Measurements from ENCODE around the gene DCAF11. TPM values are rescaled to one million over a fixed set of nuclear protein-coding genes. Genes with fewer than 3 reads are reported as not detected.

Gene DCAF11
- total and polyA plus RNA-seq, 2 experiments from 2014 or later = 29.1 to 59.8 TPM

DNA sequence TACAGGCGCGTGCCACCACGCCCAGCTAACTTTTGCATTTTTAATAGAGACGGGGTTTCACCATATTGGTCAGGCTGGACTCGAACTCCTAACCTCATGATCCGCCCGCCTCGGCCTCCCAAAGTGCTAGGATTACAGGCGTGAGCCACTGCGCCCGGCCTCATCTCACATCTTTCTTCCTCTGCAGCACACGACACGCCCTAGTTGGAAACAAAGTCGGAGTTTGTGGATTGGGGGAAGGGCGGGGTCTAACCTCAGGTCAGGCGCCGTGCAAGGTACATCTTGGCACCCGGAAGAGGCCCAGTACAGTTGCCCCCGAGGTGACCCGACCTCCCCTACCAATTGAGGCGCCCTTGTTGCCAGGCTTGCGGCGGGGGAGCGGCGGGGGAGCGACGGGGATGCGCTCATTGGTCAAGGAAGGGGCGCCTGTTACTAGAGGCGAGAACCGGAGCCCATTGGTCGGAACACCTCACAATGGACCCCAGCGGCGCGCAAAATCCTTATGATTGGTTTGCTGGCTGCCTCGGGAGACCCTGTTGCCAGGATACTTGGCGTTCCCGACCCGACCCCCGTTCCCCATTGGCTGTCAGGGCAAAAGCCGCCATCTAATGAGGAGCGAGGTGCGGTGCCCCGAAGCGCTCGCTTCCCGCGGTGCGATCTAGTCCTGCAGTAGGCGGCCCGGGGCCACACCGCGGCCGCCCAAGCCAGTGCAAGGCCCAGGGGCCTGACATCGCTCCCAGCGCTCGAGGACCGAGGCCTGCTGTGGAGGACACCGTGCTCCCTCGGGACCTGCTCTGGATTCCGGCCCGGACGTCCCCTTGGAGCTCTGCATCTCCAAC is 57.1 kb downstream of the DCAF11 start, which contains the start of gene REC8:
REC8 (plus strand) TSS at position 659 of the 839 bp plus-strand sequence. CDS start 473 bp downstream, outside the sequence.
- no peak for DNase-seq
- TF ChIP-seq EZH2 (IDR thresholded peaks at IDR 0.05; ENCODE audit: insufficient read depth, poor library complexity, severe bottlenecking) (no peak), EZH2phosphoT487 (IDR thresholded peaks at IDR 0.05; ENCODE audit: insufficient read depth, low read depth) (no peak)
- H3K9me2 ChIP-seq (ENCODE audit: insufficient read depth) = no peaks in the 10 kb centered on the region
- no peaks in the 10 kb centered on the region for H3K9me3 ChIP-seq (ENCODE audit: low read depth)
- no peaks in the 10 kb centered on the region for H3K4me1 ChIP-seq (ENCODE audit: insufficient read depth)
- no peaks in the 10 kb centered on the region for H4K20me1 ChIP-seq (ENCODE audit: insufficient read depth)
- no peaks in the 10 kb centered on the region for H3K79me2 ChIP-seq (ENCODE audit: insufficient read depth)
- H3K27me3 ChIP-seq (replicated peaks; ENCODE audit: insufficient read depth) = no peaks in the 10 kb centered on the region
- H3K27ac ChIP-seq = no peak within 1 kb of the TSS
- 35 to 41% methylated on average over 55 to 59 of the region's 63 CpGs for WGBS, 2 experiments (ENCODE audit: low coverage in 1 of 2, low lambda C conversion rate in 2 of 2, missing lambda C conversion rate in 2 of 2)
- H3K9ac ChIP-seq = no peak within 1 kb of the TSS
- H2AFZ ChIP-seq = no peak within 1 kb of the TSS
- no peak within 1 kb of the TSS for H3K4me3 ChIP-seq
- H3K4me2 ChIP-seq (ENCODE audit: unreplicated experiment) = no peak within 1 kb of the TSS
- in situ Hi-C loops (cut with MboI) = no loop called here
- peaks cover 11% of the 10 kb centered on the region for H3K36me3 ChIP-seq (ENCODE audit: low read depth)
- H3F3A ChIP-seq (ENCODE audit: insufficient read depth) = no peaks in the 10 kb centered on the region; the same call in 1 of the 2 replicates

DNA sequence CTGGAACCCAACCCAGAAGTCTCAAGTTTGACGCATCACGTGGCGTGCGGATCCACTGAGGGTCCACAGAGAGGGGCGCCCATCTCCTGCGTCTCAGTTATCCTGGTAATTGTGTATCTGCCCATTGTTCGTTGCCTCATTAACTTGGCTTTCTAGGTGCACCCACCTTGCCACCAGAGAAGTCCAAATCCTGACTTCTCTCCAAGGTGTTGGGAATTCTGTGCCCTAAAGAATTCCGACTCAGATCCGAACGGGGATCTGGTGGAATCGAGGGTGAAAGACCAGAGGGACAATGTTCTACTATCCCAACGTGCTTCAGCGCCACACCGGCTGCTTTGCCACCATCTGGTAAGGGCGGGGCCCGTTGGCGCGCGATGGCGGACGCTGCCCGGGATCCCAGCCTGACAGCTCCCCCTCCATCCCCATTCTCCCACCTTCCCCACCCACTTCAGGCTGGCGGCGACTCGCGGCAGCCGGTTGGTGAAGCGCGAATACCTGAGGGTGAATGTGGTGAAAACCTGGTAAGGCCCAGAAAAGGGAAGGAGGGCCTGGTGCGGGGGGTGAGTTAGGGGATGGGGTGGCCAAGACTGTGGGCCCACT is 57.8 kb downstream of the DCAF11 start:
- no peaks in the 10 kb centered on the region for H4K20me1 ChIP-seq (ENCODE audit: insufficient read depth)
- no peak for DNase-seq
- no peaks in the 10 kb centered on the region for H3K9me3 ChIP-seq (ENCODE audit: low read depth)
- 58 to 74% methylated on average over 24 to 30 of the region's 30 CpGs for WGBS, 2 experiments (ENCODE audit: low coverage in 1 of 2, low lambda C conversion rate in 2 of 2, missing lambda C conversion rate in 2 of 2)
- H3K9me2 ChIP-seq (ENCODE audit: insufficient read depth) = no peaks in the 10 kb centered on the region
- no peaks in the 10 kb centered on the region; the same call in 1 of the 2 replicates for H3F3A ChIP-seq (ENCODE audit: insufficient read depth)
- in situ Hi-C loops (cut with MboI) = no loop called here
- H3K27me3 ChIP-seq (replicated peaks; ENCODE audit: insufficient read depth) = no peaks in the 10 kb centered on the region
- H3K27ac ChIP-seq = no peak overlapping the region
- no peak overlapping the region for H3K4me3 ChIP-seq
- no peak overlapping the region for H3K9ac ChIP-seq
- no peak overlapping the region for H3K4me2 ChIP-seq (ENCODE audit: unreplicated experiment)
- H2AFZ ChIP-seq = no peak overlapping the region
- TF ChIP-seq EZH2phosphoT487 (IDR thresholded peaks at IDR 0.05; ENCODE audit: insufficient read depth, low read depth) = no peak
- no peak for TF ChIP-seq EZH2 (IDR thresholded peaks at IDR 0.05; ENCODE audit: insufficient read depth, poor library complexity, severe bottlenecking)
- H3K4me1 ChIP-seq (ENCODE audit: insufficient read depth) = no peaks in the 10 kb centered on the region
- peaks cover 9% of the 10 kb centered on the region for H3K36me3 ChIP-seq (ENCODE audit: low read depth)
- H3K79me2 ChIP-seq (ENCODE audit: insufficient read depth) = no peaks in the 10 kb centered on the region

DNA sequence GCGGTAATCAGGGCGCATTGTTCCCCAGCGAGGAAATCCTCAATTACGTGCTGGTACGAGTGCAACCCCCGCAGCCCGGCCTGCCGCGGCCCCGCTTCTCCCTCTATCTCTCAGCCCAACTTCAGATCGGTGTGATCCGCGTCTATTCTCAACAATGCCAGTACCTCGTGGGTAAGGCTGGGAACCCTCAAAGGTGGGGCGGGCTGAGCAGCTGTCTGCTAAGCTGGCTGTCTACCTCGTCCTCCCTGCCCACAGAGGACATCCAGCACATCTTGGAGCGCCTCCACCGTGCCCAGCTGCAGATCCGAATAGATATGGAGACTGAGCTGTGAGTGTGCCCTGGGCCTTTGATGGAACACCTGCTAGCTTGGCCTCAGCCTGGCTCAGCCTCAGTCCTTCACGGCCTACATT is 58.3 kb downstream of the DCAF11 start:
- no peaks in the 10 kb centered on the region; the same call in 1 of the 2 replicates for H3F3A ChIP-seq (ENCODE audit: insufficient read depth)
- no peak overlapping the region for H2AFZ ChIP-seq
- H3K9ac ChIP-seq = no peak overlapping the region
- H3K36me3 ChIP-seq (ENCODE audit: low read depth) = peaks cover 4% of the 10 kb centered on the region; the same call in 1 of the 2 replicates
- DNase-seq = no peak
- in situ Hi-C loops (cut with MboI) = no loop called here
- H3K9me3 ChIP-seq (ENCODE audit: low read depth) = no peaks in the 10 kb centered on the region
- H3K27me3 ChIP-seq (replicated peaks; ENCODE audit: insufficient read depth) = no peaks in the 10 kb centered on the region
- no peaks in the 10 kb centered on the region for H3K4me1 ChIP-seq (ENCODE audit: insufficient read depth)
- H3K9me2 ChIP-seq (ENCODE audit: insufficient read depth) = no peaks in the 10 kb centered on the region
- H3K27ac ChIP-seq = no peak overlapping the region
- H3K79me2 ChIP-seq (ENCODE audit: insufficient read depth) = no peaks in the 10 kb centered on the region
- H4K20me1 ChIP-seq (ENCODE audit: insufficient read depth) = no peaks in the 10 kb centered on the region
- no peak overlapping the region for H3K4me3 ChIP-seq
- TF ChIP-seq EZH2phosphoT487 (IDR thresholded peaks at IDR 0.05; ENCODE audit: insufficient read depth, low read depth) = no peak
- no peak for TF ChIP-seq EZH2 (IDR thresholded peaks at IDR 0.05; ENCODE audit: insufficient read depth, poor library complexity, severe bottlenecking)
- no peak overlapping the region for H3K4me2 ChIP-seq (ENCODE audit: unreplicated experiment)
- 90 to 91% methylated on average over 17 to 20 of the region's 20 CpGs for WGBS, 2 experiments (ENCODE audit: low coverage in 1 of 2, low lambda C conversion rate in 2 of 2, missing lambda C conversion rate in 2 of 2)

Small RNA genes within 50 kb of the gene (microRNA-seq; reads per million reads assigned to microRNA genes)
- gene MIR7703 (ENCODE audit: borderline number of aligned reads) = not detected

Small RNA genes within 50 kb of the gene (small RNA-seq; reads per million reads assigned to genes)
- gene IRF9 (ENCODE audit: low read depth, low replicate concordance) (not detected), gene RNA5SP383 (ENCODE audit: low read depth, low replicate concordance) (0.19 reads per million)

Other genes with a start within 250 kb of the DCAF11 start
- 23.0 and 25.4 TPM in 2 replicates for gene DHRS4, start 161.0 kb upstream of the DCAF11 start, total RNA-seq (2014; rRNA removed; shearing (Covaris generic))
- 35.4 and 35.9 TPM in 2 replicates for gene DHRS4, start 161.0 kb upstream of the DCAF11 start, polyA plus RNA-seq (2016; fragmentation: Nextera tagmentation; extraction: Ambion mirVana)
- gene DHRS4L2, start 125.8 kb upstream of the DCAF11 start, total RNA-seq (2014; rRNA removed; shearing (Covaris generic)) = 5.1 and 10.1 TPM in 2 replicates
- 16.8 and 19.2 TPM in 2 replicates for gene DHRS4L2, start 125.8 kb upstream of the DCAF11 start, polyA plus RNA-seq (2016; fragmentation: Nextera tagmentation; extraction: Ambion mirVana)
- gene CARMIL3, start 62.8 kb upstream of the DCAF11 start, total RNA-seq (2014; rRNA removed; shearing (Covaris generic)) = under 0.01 TPM in 1 of 2 replicates, not detected in the other
- gene CARMIL3, start 62.8 kb upstream of the DCAF11 start, polyA plus RNA-seq (2016; fragmentation: Nextera tagmentation; extraction: Ambion mirVana) = not detected in 2 replicates
- not detected in 2 replicates for gene CPNE6, start 43.2 kb upstream of the DCAF11 start, total RNA-seq (2014; rRNA removed; shearing (Covaris generic))
- gene CPNE6, start 43.2 kb upstream of the DCAF11 start, polyA plus RNA-seq (2016; fragmentation: Nextera tagmentation; extraction: Ambion mirVana) = not detected in 2 replicates
- 70.3 and 84.3 TPM in 2 replicates for gene PCK2, start 20.5 kb upstream of the DCAF11 start, total RNA-seq (2014; rRNA removed; shearing (Covaris generic))
- 148 and 153 TPM in 2 replicates for gene PCK2, start 20.5 kb upstream of the DCAF11 start, polyA plus RNA-seq (2016; fragmentation: Nextera tagmentation; extraction: Ambion mirVana)
- 0.86 TPM in 1 of 2 replicates, not detected in the other for gene NRL, start 172 bp downstream of the DCAF11 start, total RNA-seq (2014; rRNA removed; shearing (Covaris generic))
- 0.48 and 0.56 TPM in 2 replicates for gene NRL, start 172 bp downstream of the DCAF11 start, polyA plus RNA-seq (2016; fragmentation: Nextera tagmentation; extraction: Ambion mirVana)
- gene FITM1, start 15.9 kb downstream of the DCAF11 start, total RNA-seq (2014; rRNA removed; shearing (Covaris generic)) = not detected in 2 replicates
- not detected in 2 replicates for gene FITM1, start 15.9 kb downstream of the DCAF11 start, polyA plus RNA-seq (2016; fragmentation: Nextera tagmentation; extraction: Ambion mirVana)
- gene PSME1, start 21.4 kb downstream of the DCAF11 start, total RNA-seq (2014; rRNA removed; shearing (Covaris generic)) = 58.9 and 67.7 TPM in 2 replicates
- gene PSME1, start 21.4 kb downstream of the DCAF11 start, polyA plus RNA-seq (2016; fragmentation: Nextera tagmentation; extraction: Ambion mirVana) = 144 and 147 TPM in 2 replicates
- 17.1 and 22.9 TPM in 2 replicates for gene EMC9, start 26.8 kb downstream of the DCAF11 start, total RNA-seq (2014; rRNA removed; shearing (Covaris generic))
- 27.4 and 28.7 TPM in 2 replicates for gene EMC9, start 26.8 kb downstream of the DCAF11 start, polyA plus RNA-seq (2016; fragmentation: Nextera tagmentation; extraction: Ambion mirVana)
- 38.3 and 41.4 TPM in 2 replicates for gene PSME2, start 31.8 kb downstream of the DCAF11 start, total RNA-seq (2014; rRNA removed; shearing (Covaris generic))
- 158 and 164 TPM in 2 replicates for gene PSME2, start 31.8 kb downstream of the DCAF11 start, polyA plus RNA-seq (2016; fragmentation: Nextera tagmentation; extraction: Ambion mirVana)
- gene RNF31, start 32.7 kb downstream of the DCAF11 start, total RNA-seq (2014; rRNA removed; shearing (Covaris generic)) = 40.3 and 50.0 TPM in 2 replicates
- gene RNF31, start 32.7 kb downstream of the DCAF11 start, polyA plus RNA-seq (2016; fragmentation: Nextera tagmentation; extraction: Ambion mirVana) = 29.4 and 36.7 TPM in 2 replicates
- gene IRF9, start 46.5 kb downstream of the DCAF11 start, total RNA-seq (2014; rRNA removed; shearing (Covaris generic)) = 56.7 and 58.7 TPM in 2 replicates
- 80.0 and 87.1 TPM in 2 replicates for gene IRF9, start 46.5 kb downstream of the DCAF11 start, polyA plus RNA-seq (2016; fragmentation: Nextera tagmentation; extraction: Ambion mirVana)
- gene REC8, start 57.3 kb downstream of the DCAF11 start, total RNA-seq (2014; rRNA removed; shearing (Covaris generic)) = 1.4 and 3.5 TPM in 2 replicates
- 1.2 and 2.4 TPM in 2 replicates for gene REC8, start 57.3 kb downstream of the DCAF11 start, polyA plus RNA-seq (2016; fragmentation: Nextera tagmentation; extraction: Ambion mirVana)
- 55.3 and 58.3 TPM in 2 replicates for gene IPO4, start 74.0 kb downstream of the DCAF11 start, total RNA-seq (2014; rRNA removed; shearing (Covaris generic))
- gene IPO4, start 74.0 kb downstream of the DCAF11 start, polyA plus RNA-seq (2016; fragmentation: Nextera tagmentation; extraction: Ambion mirVana) = 24.8 and 33.6 TPM in 2 replicates
- gene TM9SF1, start 80.7 kb downstream of the DCAF11 start, total RNA-seq (2014; rRNA removed; shearing (Covaris generic)) = 102 and 163 TPM in 2 replicates
- 91.5 and 93.8 TPM in 2 replicates for gene TM9SF1, start 80.7 kb downstream of the DCAF11 start, polyA plus RNA-seq (2016; fragmentation: Nextera tagmentation; extraction: Ambion mirVana)
- gene TSSK4, start 90.9 kb downstream of the DCAF11 start, total RNA-seq (2014; rRNA removed; shearing (Covaris generic)) = not detected in 2 replicates
- gene TSSK4, start 90.9 kb downstream of the DCAF11 start, polyA plus RNA-seq (2016; fragmentation: Nextera tagmentation; extraction: Ambion mirVana) = 0.23 and 0.55 TPM in 2 replicates
- gene CHMP4A, start 98.7 kb downstream of the DCAF11 start, total RNA-seq (2014; rRNA removed; shearing (Covaris generic)) = 18.5 and 32.1 TPM in 2 replicates
- gene CHMP4A, start 98.7 kb downstream of the DCAF11 start, polyA plus RNA-seq (2016; fragmentation: Nextera tagmentation; extraction: Ambion mirVana) = 75.7 and 81.6 TPM in 2 replicates
- 8.2 and 19.2 TPM in 2 replicates for gene MDP1, start 101.3 kb downstream of the DCAF11 start, total RNA-seq (2014; rRNA removed; shearing (Covaris generic))
- gene MDP1, start 101.3 kb downstream of the DCAF11 start, polyA plus RNA-seq (2016; fragmentation: Nextera tagmentation; extraction: Ambion mirVana) = 20.0 and 23.3 TPM in 2 replicates
- gene NEDD8, start 117.6 kb downstream of the DCAF11 start, total RNA-seq (2014; rRNA removed; shearing (Covaris generic)) = 138 and 161 TPM in 2 replicates
- 326 and 342 TPM in 2 replicates for gene NEDD8, start 117.6 kb downstream of the DCAF11 start, polyA plus RNA-seq (2016; fragmentation: Nextera tagmentation; extraction: Ambion mirVana)
- gene GMPR2, start 118.2 kb downstream of the DCAF11 start, total RNA-seq (2014; rRNA removed; shearing (Covaris generic)) = 70.9 and 98.0 TPM in 2 replicates
- 55.0 and 58.9 TPM in 2 replicates for gene GMPR2, start 118.2 kb downstream of the DCAF11 start, polyA plus RNA-seq (2016; fragmentation: Nextera tagmentation; extraction: Ambion mirVana)
- gene TINF2, start 127.8 kb downstream of the DCAF11 start, total RNA-seq (2014; rRNA removed; shearing (Covaris generic)) = 32.5 and 41.2 TPM in 2 replicates
- gene TINF2, start 127.8 kb downstream of the DCAF11 start, polyA plus RNA-seq (2016; fragmentation: Nextera tagmentation; extraction: Ambion mirVana) = 43.6 and 52.4 TPM in 2 replicates
- 0.25 and 1.3 TPM in 2 replicates for gene TGM1, start 148.4 kb downstream of the DCAF11 start, total RNA-seq (2014; rRNA removed; shearing (Covaris generic))
- gene TGM1, start 148.4 kb downstream of the DCAF11 start, polyA plus RNA-seq (2016; fragmentation: Nextera tagmentation; extraction: Ambion mirVana) = 0.34 TPM in 1 of 2 replicates, not detected in the other
- 18.0 and 34.9 TPM in 2 replicates for gene RABGGTA, start 156.8 kb downstream of the DCAF11 start, total RNA-seq (2014; rRNA removed; shearing (Covaris generic))
- 29.3 and 30.5 TPM in 2 replicates for gene RABGGTA, start 156.8 kb downstream of the DCAF11 start, polyA plus RNA-seq (2016; fragmentation: Nextera tagmentation; extraction: Ambion mirVana)
- gene DHRS1, start 185.0 kb downstream of the DCAF11 start, total RNA-seq (2014; rRNA removed; shearing (Covaris generic)) = 12.8 and 32.1 TPM in 2 replicates
- gene DHRS1, start 185.0 kb downstream of the DCAF11 start, polyA plus RNA-seq (2016; fragmentation: Nextera tagmentation; extraction: Ambion mirVana) = 31.0 and 34.7 TPM in 2 replicates
- 19.3 and 23.7 TPM in 2 replicates for gene NOP9, start 185.1 kb downstream of the DCAF11 start, total RNA-seq (2014; rRNA removed; shearing (Covaris generic))
- gene NOP9, start 185.1 kb downstream of the DCAF11 start, polyA plus RNA-seq (2016; fragmentation: Nextera tagmentation; extraction: Ambion mirVana) = 2.5 and 2.6 TPM in 2 replicates
- 0.51 and 2.1 TPM in 2 replicates for gene CIDEB, start 193.2 kb downstream of the DCAF11 start, total RNA-seq (2014; rRNA removed; shearing (Covaris generic))
- gene CIDEB, start 193.2 kb downstream of the DCAF11 start, polyA plus RNA-seq (2016; fragmentation: Nextera tagmentation; extraction: Ambion mirVana) = 1.2 TPM in 2 replicates
- 3.5 and 6.8 TPM in 2 replicates for gene LTB4R2, start 195.4 kb downstream of the DCAF11 start, total RNA-seq (2014; rRNA removed; shearing (Covaris generic))
- 0.30 and 0.45 TPM in 2 replicates for gene LTB4R2, start 195.4 kb downstream of the DCAF11 start, polyA plus RNA-seq (2016; fragmentation: Nextera tagmentation; extraction: Ambion mirVana)
- 1.4 and 2.4 TPM in 2 replicates for gene LTB4R, start 196.7 kb downstream of the DCAF11 start, total RNA-seq (2014; rRNA removed; shearing (Covaris generic))
- gene LTB4R, start 196.7 kb downstream of the DCAF11 start, polyA plus RNA-seq (2016; fragmentation: Nextera tagmentation; extraction: Ambion mirVana) = 0.41 and 1.1 TPM in 2 replicates
- 0.22 and 0.38 TPM in 2 replicates for gene ADCY4, start 220.3 kb downstream of the DCAF11 start, total RNA-seq (2014; rRNA removed; shearing (Covaris generic))
- gene ADCY4, start 220.3 kb downstream of the DCAF11 start, polyA plus RNA-seq (2016; fragmentation: Nextera tagmentation; extraction: Ambion mirVana) = 0.20 and 0.38 TPM in 2 replicates
- gene RIPK3, start 225.2 kb downstream of the DCAF11 start, total RNA-seq (2014; rRNA removed; shearing (Covaris generic)) = 2.2 and 5.3 TPM in 2 replicates
- gene RIPK3, start 225.2 kb downstream of the DCAF11 start, polyA plus RNA-seq (2016; fragmentation: Nextera tagmentation; extraction: Ambion mirVana) = 5.1 and 5.3 TPM in 2 replicates

Measured in GM23248 (cell line).